ENCODE data around the gene KCNIP1. TPM values are rescaled to one million over a fixed set of nuclear protein-coding genes. Genes with fewer than 3 reads are reported as not detected.

Gene KCNIP1
- total RNA-seq, 4 donors from 2014 or later = 1.2 to 2.7 TPM; not detected in 2

GRCh38 chr5:170755679-170756456, 252.0 kb downstream of the KCNIP1 start:
- intact Hi-C loops (cut with DNase I; ENCODE audit: low total_unique reads) (no loop called here), in situ Hi-C loops (cut with MboI; ENCODE audit: low pct_ligation_motif_present in 1 of 4, low pct_unique_long_range_greater_than_20kb in 1 of 4, low sequenced_read_pairs in 3 of 4) (no loop called here)
- 0 to 54% methylated on average over 1 to 7 of the region's 7 CpGs for WGBS, 2 donors (ENCODE audit: low coverage in 1 of 2)
- peak overlapping the region in 1 of 4 donors; percentile 17 for H3K27ac ChIP-seq
- H3K4me3 ChIP-seq = no peak overlapping the region
- peaks cover 9 to 28% (median 19%) of the 10 kb centered on the region in 4 donors for H3K4me1 ChIP-seq
- DNase-seq = peak; percentile 52
- TF ChIP-seq CTCF (IDR thresholded peaks at IDR 0.05) (no peak), POLR2A (IDR thresholded peaks at IDR 0.05) (no peak), POLR2AphosphoS5 (IDR thresholded peaks at IDR 0.05) (no peak), EP300 (IDR thresholded peaks at IDR 0.05; ENCODE audit: low read depth) (no peak)
- H3K27me3 ChIP-seq = no peaks in the 10 kb centered on the region
- no peaks in the 10 kb centered on the region for H3K9me3 ChIP-seq
- no peaks in the 10 kb centered on the region for H3K36me3 ChIP-seq

DNA sequence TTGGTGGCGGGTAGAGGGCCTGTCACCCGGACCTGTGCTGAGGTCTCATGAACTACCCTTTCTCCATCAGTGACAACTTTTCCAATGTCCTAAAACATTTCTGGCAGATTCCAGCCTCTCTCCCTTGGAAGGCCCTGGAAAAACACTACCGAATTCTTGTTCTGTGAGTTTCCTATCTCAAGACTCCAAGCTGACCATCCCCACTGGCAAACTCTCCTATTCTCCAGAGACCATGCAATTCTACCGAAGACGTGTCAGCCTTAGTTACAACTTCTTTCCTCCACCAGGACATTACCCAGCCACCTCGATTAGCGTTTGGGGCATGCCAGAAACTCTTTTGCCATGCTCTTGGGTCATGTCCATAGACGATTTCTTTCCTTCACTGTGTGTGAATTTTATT, 252.9 kb downstream of the KCNIP1 start:
- peak overlapping the region in 1 of 4 donors; percentile 17 for H3K27ac ChIP-seq
- intact Hi-C loops (cut with DNase I; ENCODE audit: low total_unique reads) (no loop called here), in situ Hi-C loops (cut with MboI; ENCODE audit: low pct_ligation_motif_present in 1 of 4, low pct_unique_long_range_greater_than_20kb in 1 of 4, low sequenced_read_pairs in 3 of 4) (no loop called here)

GRCh38 chr5:170757182-170757601, 253.4 kb downstream of the KCNIP1 start:
- Histone ChIP-seq H3K9me3 (no peaks in the 10 kb centered on the region), H3K27me3 (no peaks in the 10 kb centered on the region), H3K4me1 (peaks cover 6 to 21% (median 14%) of the 10 kb centered on the region in 4 donors), H3K27ac (no peak overlapping the region), H3K4me3 (no peak overlapping the region), H3K36me3 (no peaks in the 10 kb centered on the region)
- TF ChIP-seq POLR2AphosphoS5 (IDR thresholded peaks at IDR 0.05) (no peak), EP300 (IDR thresholded peaks at IDR 0.05; ENCODE audit: low read depth) (no peak), POLR2A (IDR thresholded peaks at IDR 0.05) (no peak), CTCF (IDR thresholded peaks at IDR 0.05) (no peak)
- no peak for DNase-seq
- in situ Hi-C loops (cut with MboI; ENCODE audit: low pct_ligation_motif_present in 1 of 4, low pct_unique_long_range_greater_than_20kb in 1 of 4, low sequenced_read_pairs in 3 of 4) = no loop called here
- intact Hi-C loops (cut with DNase I; ENCODE audit: low total_unique reads) = no loop called here
- WGBS, 2 donors (ENCODE audit: low coverage in 1 of 2) = 23 to 24% methylated on average over 2 to 4 of the region's 4 CpGs

More for the DNA sequence above, 252.9 kb downstream of the KCNIP1 start:
- Histone ChIP-seq H3K4me3 (no peak overlapping the region), H3K4me1 (peaks cover 9 to 26% (median 19%) of the 10 kb centered on the region in 4 donors), H3K27me3 (no peaks in the 10 kb centered on the region), H3K36me3 (no peaks in the 10 kb centered on the region), H3K9me3 (no peaks in the 10 kb centered on the region)
- TF ChIP-seq EP300 (IDR thresholded peaks at IDR 0.05; ENCODE audit: low read depth) = no peak
- TF ChIP-seq POLR2AphosphoS5 (IDR thresholded peaks at IDR 0.05) = no peak
- no peak for TF ChIP-seq POLR2A (IDR thresholded peaks at IDR 0.05)
- no peak for TF ChIP-seq CTCF (IDR thresholded peaks at IDR 0.05)
- 76 to 91% methylated on average over 6 to 8 of the region's 8 CpGs for WGBS, 2 donors (ENCODE audit: low coverage in 1 of 2)
- no peak for DNase-seq

- Histone ChIP-seq H3K27ac (no peak overlapping the region), H3K4me3 (no peak overlapping the region), H3K27me3 (no peaks in the 10 kb centered on the region), H3K4me1 (peaks cover 2 to 18% (median 11%) of the 10 kb centered on the region in 4 donors), H3K36me3 (no peaks in the 10 kb centered on the region), H3K9me3 (no peaks in the 10 kb centered on the region)
- no peak for DNase-seq
- intact Hi-C loops (cut with DNase I; ENCODE audit: low total_unique reads) (no loop called here), in situ Hi-C loops (cut with MboI; ENCODE audit: low pct_ligation_motif_present in 1 of 4, low pct_unique_long_range_greater_than_20kb in 1 of 4, low sequenced_read_pairs in 3 of 4) (no loop called here)
- TF ChIP-seq POLR2A (IDR thresholded peaks at IDR 0.05) = no peak
- no peak for TF ChIP-seq EP300 (IDR thresholded peaks at IDR 0.05; ENCODE audit: low read depth)
- no peak for TF ChIP-seq POLR2AphosphoS5 (IDR thresholded peaks at IDR 0.05)
- TF ChIP-seq CTCF (IDR thresholded peaks at IDR 0.05) = no peak
- 75 to 81% methylated on average over 2 of the region's 2 CpGs for WGBS, 2 donors (ENCODE audit: low coverage in 1 of 2)
These were observed 253.8 kb downstream of the KCNIP1 start for GRCh38 chr5:170757669-170758068.

Data from transverse colon (tissue), 4 donors.